GM13976 (cell line): ENCODE data around the gene ADAM12.

Experiments used
- DNase-seq: peaks from one replicate; pipeline ENCODE4 v3.0.0; 2012; ENCODE audit warnings: low spot score
- CTCF ChIP-seq: IDR thresholded peaks from 2 replicates; pipeline ENCODE4 v1.5.1; 2012; ENCODE audit warnings: borderline replicate concordance, mild to moderate bottlenecking; ENCODE audit not compliant: insufficient read depth; ENCODE audit errors: extremely low read depth, missing control alignments, control extremely low read depth
- in situ Hi-C: fragments of 300-500 bp; cut with MboI; formaldehyde crosslinking; loops from one replicate; pipeline ENCODE4 v1.12.0; 2022; ENCODE audit warnings: low sequenced_read_pairs, mixed read lengths, inconsistent platforms; ENCODE audit not compliant: unreplicated experiment

Gene ADAM12

GRCh38 chr10:126061526-126061925 is 326.8 kb downstream of the ADAM12 start:
- in situ Hi-C loops, result no loop called here
- no peak for DNase-seq
- no peak for TF ChIP-seq CTCF

- in situ Hi-C loops, result no loop called here
- no peak for TF ChIP-seq CTCF
- no peak for DNase-seq
Measured at GRCh38 chr10:126060261-126060931, 327.9 kb downstream of the ADAM12 start.

DNA sequence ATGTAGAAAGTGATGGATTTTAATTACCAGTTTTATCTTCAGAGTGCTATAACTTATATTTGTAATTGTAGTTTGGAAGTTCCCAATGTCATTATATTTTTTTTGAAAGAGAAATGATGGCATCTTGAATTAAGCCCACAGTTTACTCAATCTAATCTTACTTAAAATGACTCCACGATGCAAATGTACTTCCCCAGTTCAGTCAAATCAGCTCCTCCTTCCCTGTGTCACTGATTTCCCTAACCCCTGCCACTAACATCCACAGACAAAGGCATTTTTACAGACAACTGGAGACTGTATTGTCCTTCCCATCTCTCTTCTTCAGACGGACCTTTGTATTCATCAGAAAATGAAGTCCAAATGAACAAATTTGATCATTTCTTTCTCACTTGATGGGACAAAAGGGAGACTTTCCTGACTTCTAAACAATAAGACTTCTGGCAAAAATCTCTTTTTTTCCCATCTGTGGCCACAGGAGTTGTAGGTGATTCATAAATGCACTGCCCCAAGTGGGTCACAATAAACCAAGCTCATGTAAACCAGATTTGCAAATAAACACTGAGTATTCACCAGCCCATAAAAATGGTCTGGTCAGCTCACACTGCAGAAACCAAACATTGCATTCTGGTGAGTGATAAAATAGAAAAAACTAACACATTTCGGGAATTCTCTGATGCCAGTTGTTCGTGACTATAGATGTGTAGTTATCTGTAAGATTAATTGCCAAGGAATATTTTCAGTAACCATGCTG is 329.0 kb downstream of the ADAM12 start:
- in situ Hi-C loops, result no loop called here
- TF ChIP-seq CTCF, result no peak
- no peak for DNase-seq

DNA sequence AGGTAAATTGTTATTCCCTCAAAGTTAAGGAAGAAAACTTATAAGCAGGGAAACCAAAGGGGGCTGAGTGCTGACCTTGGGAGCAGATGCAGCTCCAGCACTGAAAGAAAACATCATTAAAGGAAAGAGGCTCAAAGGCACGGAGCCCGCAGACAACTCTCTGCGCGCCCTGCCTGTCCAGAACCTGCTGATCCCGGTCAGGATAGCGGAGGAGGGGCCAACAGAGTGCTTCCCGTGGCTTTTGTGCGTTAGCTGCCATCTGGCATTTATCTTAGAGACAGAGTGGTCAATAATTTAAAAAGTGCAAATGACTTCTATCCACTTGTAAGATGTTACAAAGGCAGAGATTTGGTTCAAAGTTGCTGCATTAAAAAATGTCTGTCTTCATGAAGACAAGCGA is 329.8 kb downstream of the ADAM12 start:
- DNase-seq, result no peak
- no peak for TF ChIP-seq CTCF
- in situ Hi-C loops, result no loop called here

GRCh38 chr10:126058104-126058503 is 330.2 kb downstream of the ADAM12 start:
- no peak for DNase-seq
- no peak for TF ChIP-seq CTCF
- in situ Hi-C loops, result no loop called here

DNA sequence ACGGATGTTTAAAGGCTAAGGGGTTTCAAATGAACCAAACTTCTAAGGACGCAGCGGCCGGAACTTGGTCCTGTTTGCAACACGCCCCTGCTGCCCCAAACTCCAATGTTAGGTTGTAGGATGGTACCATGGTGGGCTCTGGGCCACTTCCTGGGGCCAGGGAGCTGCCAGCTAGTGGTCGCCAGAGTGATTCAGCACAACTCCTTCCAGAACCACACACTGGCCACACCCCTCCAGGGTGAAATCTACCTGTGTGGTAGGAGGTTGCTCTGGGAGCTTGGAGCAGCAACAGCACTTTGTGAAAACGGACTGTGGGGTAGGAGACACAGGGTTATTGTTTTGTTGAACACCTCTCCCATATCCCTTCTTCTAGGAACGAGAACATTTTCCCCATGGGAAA is 330.8 kb downstream of the ADAM12 start:
- DNase-seq, result no peak
- no peak for TF ChIP-seq CTCF
- in situ Hi-C loops, result no loop called here
